CD14-positive monocyte (primary cell): Measurements from ENCODE around the gene CHST11. TPM values are rescaled to one million over a fixed set of nuclear protein-coding genes. Genes with fewer than 3 reads are reported as not detected.
A peak's percentile ranks its signal among the peaks of the same experiment; 100 is the strongest.

Experiments
- DNase-seq, 3 donors: peaks; one replicate each; pipeline ENCODE4 v3.0.0-alpha.2; 2011 to 2022
- H2AFZ ChIP-seq: 2 replicates; pipeline ENCODE4 v1.6.0; 2012; ENCODE audit warnings: mild to moderate bottlenecking, low read depth, low read length, inconsistent platforms; ENCODE audit not compliant: insufficient read depth, poor library complexity, severe bottlenecking
- H3K27ac ChIP-seq, 2 donors: 1 replicate in 1 of 2; 2 replicates in 1 of 2; pipeline ENCODE4 v1.5.1; 2012 to 2013; ENCODE audit warnings: low read length in 2 of 2, control low read depth in 1 of 2, inconsistent platforms in 1 of 2, low read depth in 1 of 2, mild to moderate bottlenecking in 1 of 2
- H3K27me3 ChIP-seq, 2 donors: one replicate each; pipeline versions ENCODE4 v1.6.0 to v1.6.1; 2011 to 2013; ENCODE audit warnings: low read length in 2 of 2; ENCODE audit not compliant: control insufficient read depth in 2 of 2, insufficient read depth in 2 of 2
- H3K36me3 ChIP-seq, 2 donors: replicated peaks in 1 of 2; 1 replicate in 1 of 2; 2 replicates in 1 of 2; pipeline versions ENCODE4 v1.5.1 to v1.6.1; 2012 to 2013; ENCODE audit warnings: low read length in 2 of 2, control low read depth in 1 of 2, inconsistent platforms in 1 of 2, mild to moderate bottlenecking in 1 of 2; ENCODE audit not compliant: insufficient read depth in 2 of 2, control insufficient read depth in 1 of 2
- H3K4me1 ChIP-seq, 2 donors: 1 replicate in 1 of 2; 2 replicates in 1 of 2; pipeline versions ENCODE4 v1.5.1 to v1.6.1; 2012 to 2013; ENCODE audit warnings: low read length in 2 of 2, control low read depth in 1 of 2, inconsistent platforms in 1 of 2, mild to moderate bottlenecking in 1 of 2, moderate library complexity in 1 of 2; ENCODE audit not compliant: insufficient read depth in 2 of 2, control insufficient read depth in 1 of 2
- H3K4me2 ChIP-seq: replicated peaks from 2 replicates; pipeline ENCODE3; 2012; ENCODE audit warnings: low read length, moderate library complexity, mild to moderate bottlenecking; ENCODE audit not compliant: poor library complexity, severe bottlenecking; ENCODE audit errors: extremely low read depth
- H3K4me3 ChIP-seq, 3 experiments: fragments of 200-600 bp in 1 of 3; sonication (generic) in 1 of 3; replicated peaks in 1 of 3; 1 replicate in 2 of 3; 2 replicates in 1 of 3; pipeline ENCODE4 v1.5.1; 2011 to 2013; ENCODE audit warnings: low read length in 3 of 3, mild to moderate bottlenecking in 3 of 3, control low read depth in 2 of 3, low read depth in 2 of 3, inconsistent platforms in 1 of 3, moderate library complexity in 1 of 3
- H3K79me2 ChIP-seq: 2 replicates; pipeline ENCODE4 v1.6.0; 2012; ENCODE audit warnings: mild to moderate bottlenecking, control low read depth, inconsistent platforms, low read length, moderate library complexity; ENCODE audit not compliant: insufficient read depth
- H3K9ac ChIP-seq: 2 replicates; pipeline ENCODE4 v1.6.0; 2017; ENCODE audit warnings: low read length, mild to moderate bottlenecking; ENCODE audit not compliant: insufficient read depth, poor library complexity, severe bottlenecking
- H3K9me3 ChIP-seq, 2 donors: replicated peaks in 1 of 2; 1 replicate in 1 of 2; 2 replicates in 1 of 2; pipeline versions ENCODE4 v1.5.1 to v1.6.1; 2012 to 2013; ENCODE audit warnings: low read length in 2 of 2, control low read depth in 1 of 2; ENCODE audit not compliant: control insufficient read depth in 1 of 2, insufficient read depth in 1 of 2
- H4K20me1 ChIP-seq: 2 replicates; pipeline ENCODE4 v1.6.0; 2012; ENCODE audit warnings: mild to moderate bottlenecking, low read length, control low read depth, moderate library complexity; ENCODE audit not compliant: insufficient read depth
- H3K27ac Mint-ChIP-seq, 7 donors: one replicate each; pipeline ENCODE4 v1.8.0; 2020; ENCODE audit warnings: mild to moderate bottlenecking in 7 of 7, mixed read lengths in 7 of 7, moderate library complexity in 6 of 7, inconsistent platforms in 2 of 7
- H3K27me3 Mint-ChIP-seq, 3 donors: one replicate each; pipeline ENCODE4 v1.8.0; 2021 to 2022; ENCODE audit warnings: low read depth in 3 of 3, mild to moderate bottlenecking in 3 of 3, mixed read lengths in 3 of 3, moderate library complexity in 3 of 3, inconsistent platforms in 1 of 3
- H3K36me3 Mint-ChIP-seq, 2 donors: one replicate each; pipeline ENCODE4 v1.8.0; 2020; ENCODE audit warnings: mixed read lengths in 2 of 2, inconsistent platforms in 1 of 2, mild to moderate bottlenecking in 1 of 2
- H3K4me1 Mint-ChIP-seq: one replicate; pipeline ENCODE4 v1.8.0; 2020; ENCODE audit warnings: mild to moderate bottlenecking, mixed read lengths
- H3K4me3 Mint-ChIP-seq, 2 donors: one replicate each; pipeline ENCODE4 v1.8.0; 2020; ENCODE audit warnings: mild to moderate bottlenecking in 2 of 2, mixed read lengths in 2 of 2, moderate library complexity in 1 of 2
- H3K9me3 Mint-ChIP-seq, 7 donors: one replicate each; pipeline ENCODE4 v1.8.0; 2020 to 2022; ENCODE audit warnings: mixed read lengths in 7 of 7, mild to moderate bottlenecking in 6 of 7, moderate library complexity in 6 of 7, inconsistent platforms in 2 of 7
- CTCF ChIP-seq: fragments of 200-600 bp; IDR thresholded peaks from one replicate; pipeline ENCODE4 v1.8.0; 2022; ENCODE audit warnings: antibody characterized with exemption, mild to moderate bottlenecking
- WGBS: methylation state at CpG from one replicate; pipeline ENCODE4 v1.1.5; 2013; ENCODE audit warnings: missing lambda C conversion rate; ENCODE audit not compliant: insufficient coverage; 5-methylcytosine and 5-hydroxymethylcytosine counted together
- intact Hi-C, 2 donors: fragments of 100-400 bp; cut with micrococcal nuclease; formaldehyde crosslinking; loops; one replicate each; pipeline versions ENCODE4 v1.15.0 to v1.15.1; 2023
- polyA plus RNA-seq, 3 donors: library from polyadenylated mRNA; depleted of rRNA in 1 of 3; unstranded in 2 of 3; stranded (reverse) in 1 of 3; fragments of 300-500 nt in 2 of 3; fragments of >200 nt in 1 of 3; fragmentation: Illumina TruSeq in 2 of 3; gene quantifications; 1 replicate in 2 of 3; 2 replicates in 1 of 3; pipeline ENCODE4 v1.2.3, GENCODE V29; 2012 to 2021

Gene CHST11
- polyA plus RNA-seq, 3 donors = 44.4 to 66.6 (median 48.4) TPM

DNA sequence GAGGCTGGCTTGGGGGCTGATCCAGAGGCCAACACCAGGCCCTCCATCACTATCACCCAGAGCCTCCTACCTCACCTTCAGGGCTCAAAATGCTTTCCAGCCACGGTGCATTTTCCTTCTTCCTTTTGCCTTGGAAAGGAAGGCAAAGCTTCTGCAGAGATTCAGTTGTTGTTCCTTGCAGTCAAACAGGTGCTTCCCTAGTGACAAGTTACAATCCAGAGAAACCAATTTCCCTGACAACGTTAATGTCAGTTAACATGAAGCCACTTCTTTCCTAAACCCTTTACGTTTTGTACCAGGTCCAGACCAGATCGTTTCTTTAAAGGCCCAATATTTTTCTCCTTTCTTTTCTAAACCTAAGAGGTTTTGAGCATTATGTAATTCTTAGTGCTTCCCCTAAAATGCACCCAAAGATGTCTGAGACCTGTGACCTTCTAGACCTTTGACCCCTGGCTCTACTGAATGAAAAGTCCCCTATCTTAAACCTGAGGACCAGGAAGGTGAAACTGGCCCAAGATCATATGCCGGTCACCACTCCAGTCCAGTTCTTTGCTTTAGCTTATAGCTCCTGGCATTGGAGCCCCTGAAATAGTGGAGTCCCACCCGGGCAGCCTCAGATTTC, 289.8 kb downstream of the CHST11 start:
- no peaks in the 10 kb centered on the region for H3K36me3 ChIP-seq
- H3K9me3 ChIP-seq = no peaks in the 10 kb centered on the region
- Mint-ChIP-seq H3K4me1 (peaks cover 75% of the 10 kb centered on the region), H3K27ac (peak overlapping the region; percentile 16 to 84 (median 64)), H3K9me3 (no peaks in the 10 kb centered on the region), H3K36me3 (peaks cover 0 to 11% of the 10 kb centered on the region in 2 donors), H3K4me3 (no peak overlapping the region), H3K27me3 (no peaks in the 10 kb centered on the region)
- no peak for TF ChIP-seq CTCF
- H3K9ac ChIP-seq = no peak overlapping the region
- H3K27me3 ChIP-seq = no peaks in the 10 kb centered on the region
- WGBS = 58% methylated on average over 3 of the region's 6 CpGs
- no peak overlapping the region for H3K4me2 ChIP-seq
- no peak overlapping the region for H3K4me3 ChIP-seq
- DNase-seq = no peak
- peaks cover 34% of the 10 kb centered on the region for H4K20me1 ChIP-seq
- H2AFZ ChIP-seq = no peak overlapping the region
- intact Hi-C loops = loop anchor here in 1 of 2 donors (5.0 to 10.0 kb wide), 2 partner anchors 74 to 282 kb away; no protein-coding TSS in a partner anchor
- peaks cover 92% of the 10 kb centered on the region for H3K79me2 ChIP-seq
- H3K27ac ChIP-seq = peak overlapping the region in 1 of 2 donors; percentile 81
- H3K4me1 ChIP-seq = peaks cover 77% of the 10 kb centered on the region in 2 donors

GRCh38 chr12:104747330-104747729, 290.6 kb downstream of the CHST11 start:
- no peak for DNase-seq
- Mint-ChIP-seq H3K36me3 (peaks cover 2 to 13% of the 10 kb centered on the region in 2 donors), H3K9me3 (no peaks in the 10 kb centered on the region), H3K27me3 (no peaks in the 10 kb centered on the region), H3K4me3 (no peak overlapping the region), H3K27ac (peak overlapping the region; percentile 21 to 66 (median 60)), H3K4me1 (peaks cover 74% of the 10 kb centered on the region)
- TF ChIP-seq CTCF = no peak
- Histone ChIP-seq H3K4me3 (no peak overlapping the region), H3K4me2 (no peak overlapping the region), H3K79me2 (peaks cover 92% of the 10 kb centered on the region), H3K27ac (peak overlapping the region in 1 of 2 donors; percentile 81), H3K9ac (no peak overlapping the region), H2AFZ (no peak overlapping the region), H4K20me1 (peaks cover 27% of the 10 kb centered on the region), H3K36me3 (no peaks in the 10 kb centered on the region), H3K9me3 (no peaks in the 10 kb centered on the region), H3K27me3 (no peaks in the 10 kb centered on the region), H3K4me1 (peaks cover 77% of the 10 kb centered on the region in 2 donors)
- no CpG with 5 or more reads among the region's 2 CpGs for WGBS
- intact Hi-C loops = loop anchor here in 1 of 2 donors (5.0 to 10.0 kb wide), 2 partner anchors 75 to 283 kb away; no protein-coding TSS in a partner anchor
